ENCODE data around the gene RNF166. TPM values are rescaled to one million over a fixed set of nuclear protein-coding genes. Genes with fewer than 3 reads are reported as not detected.

RNF166 gene
- total RNA-seq, 1 experiment from 2014 or later: 33.3 TPM

DNA sequence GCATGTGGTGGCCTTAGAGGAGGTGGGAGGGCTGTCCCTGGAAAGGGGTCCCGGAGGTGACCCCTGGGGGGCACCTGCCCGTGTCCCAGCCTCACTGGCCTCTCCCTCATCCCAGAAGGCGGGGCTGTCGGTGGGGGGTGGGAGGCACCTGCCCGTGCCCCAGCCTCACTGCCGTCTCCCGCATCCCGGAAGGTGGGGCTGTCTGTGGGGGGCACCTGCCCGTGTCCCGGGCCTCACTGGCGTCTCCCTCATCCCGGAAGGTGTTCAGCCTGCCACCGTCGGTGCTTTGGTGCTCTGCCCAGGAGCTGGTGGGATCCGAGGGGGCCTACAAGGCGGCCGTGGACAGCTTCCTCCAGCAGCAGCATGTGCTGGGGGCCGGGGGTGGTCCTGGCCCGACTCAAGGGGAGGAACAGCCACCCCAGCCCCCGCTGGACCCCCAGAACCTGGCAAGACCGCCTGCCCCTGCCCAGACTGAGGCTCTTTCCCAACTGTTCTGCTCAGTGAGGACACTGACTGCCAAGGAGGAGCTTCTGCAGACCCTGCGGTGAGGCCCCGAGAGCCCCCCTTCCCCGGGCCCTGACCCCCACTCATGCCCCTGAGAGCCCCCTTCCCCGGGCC, 6.3 kb upstream of the RNF166 start:
- Mint-ChIP-seq H3K27ac (ENCODE audit: unreplicated experiment) (no peak overlapping the region), H3K36me3 (ENCODE audit: insufficient read depth, unreplicated experiment) (peaks cover 50% of the 10 kb centered on the region), H3K4me3 (ENCODE audit: low read depth, unreplicated experiment) (no peak overlapping the region), H3K27me3 (ENCODE audit: unreplicated experiment) (no peaks in the 10 kb centered on the region), H3K4me1 (ENCODE audit: low read depth, unreplicated experiment) (peaks cover 2% of the 10 kb centered on the region), H3K9me3 (ENCODE audit: low read depth, unreplicated experiment) (no peaks in the 10 kb centered on the region)
- intact Hi-C loops (cut with micrococcal nuclease; ENCODE audit: unreplicated experiment): no loop called here
- CTCF ChIA-PET: no interaction called here
- TF ChIP-seq, protein P1, sequence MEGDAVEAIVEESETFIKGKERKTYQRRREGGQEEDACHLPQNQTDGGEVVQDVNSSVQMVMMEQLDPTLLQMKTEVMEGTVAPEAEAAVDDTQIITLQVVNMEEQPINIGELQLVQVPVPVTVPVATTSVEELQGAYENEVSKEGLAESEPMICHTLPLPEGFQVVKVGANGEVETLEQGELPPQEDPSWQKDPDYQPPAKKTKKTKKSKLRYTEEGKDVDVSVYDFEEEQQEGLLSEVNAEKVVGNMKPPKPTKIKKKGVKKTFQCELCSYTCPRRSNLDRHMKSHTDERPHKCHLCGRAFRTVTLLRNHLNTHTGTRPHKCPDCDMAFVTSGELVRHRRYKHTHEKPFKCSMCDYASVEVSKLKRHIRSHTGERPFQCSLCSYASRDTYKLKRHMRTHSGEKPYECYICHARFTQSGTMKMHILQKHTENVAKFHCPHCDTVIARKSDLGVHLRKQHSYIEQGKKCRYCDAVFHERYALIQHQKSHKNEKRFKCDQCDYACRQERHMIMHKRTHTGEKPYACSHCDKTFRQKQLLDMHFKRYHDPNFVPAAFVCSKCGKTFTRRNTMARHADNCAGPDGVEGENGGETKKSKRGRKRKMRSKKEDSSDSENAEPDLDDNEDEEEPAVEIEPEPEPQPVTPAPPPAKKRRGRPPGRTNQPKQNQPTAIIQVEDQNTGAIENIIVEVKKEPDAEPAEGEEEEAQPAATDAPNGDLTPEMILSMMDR (IDR thresholded peaks at IDR 0.05; ENCODE audit: unreplicated experiment): no peak
- no peak for DNase-seq
- BruUV-seq (replicated peaks): no TSS peak

DNA sequence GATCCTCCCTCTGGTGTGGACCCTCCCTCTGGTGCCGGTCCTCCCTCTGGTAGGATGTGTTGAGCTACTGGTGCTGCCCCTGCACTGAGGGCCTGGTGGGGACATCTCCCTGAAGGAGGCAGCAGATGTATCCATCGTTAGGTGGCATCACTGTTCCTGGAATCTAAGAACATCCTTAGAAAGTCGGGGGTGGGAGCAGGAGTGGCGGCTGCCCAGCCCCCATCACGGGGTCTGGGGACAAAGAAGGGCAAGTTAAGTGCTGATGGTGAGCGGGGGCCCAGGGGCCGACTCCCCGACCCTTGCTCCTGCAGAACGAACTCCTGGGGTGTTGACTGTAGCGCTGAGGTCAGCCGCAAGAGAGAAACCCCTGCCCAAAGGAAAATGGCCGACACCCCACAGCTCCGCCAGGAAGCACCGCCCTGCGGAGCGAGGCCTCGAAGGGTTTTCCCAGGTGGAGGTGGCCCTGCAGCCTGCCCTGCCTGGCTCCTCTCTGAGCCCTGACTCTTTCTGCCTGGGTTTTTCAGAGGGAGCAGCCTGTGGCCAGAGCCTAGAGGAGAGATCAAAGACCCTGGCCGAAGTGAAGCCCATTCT, 5.6 kb upstream of the RNF166 start:
- Mint-ChIP-seq H3K9me3 (ENCODE audit: low read depth, unreplicated experiment) (no peaks in the 10 kb centered on the region), H3K4me3 (ENCODE audit: low read depth, unreplicated experiment) (no peak overlapping the region), H3K4me1 (ENCODE audit: low read depth, unreplicated experiment) (peaks cover 9% of the 10 kb centered on the region), H3K36me3 (ENCODE audit: insufficient read depth, unreplicated experiment) (peaks cover 50% of the 10 kb centered on the region), H3K27ac (ENCODE audit: unreplicated experiment) (no peak overlapping the region), H3K27me3 (ENCODE audit: unreplicated experiment) (no peaks in the 10 kb centered on the region)
- DNase-seq: no peak
- intact Hi-C loops (cut with micrococcal nuclease; ENCODE audit: unreplicated experiment): no loop called here
- TF ChIP-seq, protein P1 (IDR thresholded peaks at IDR 0.05; ENCODE audit: unreplicated experiment): no peak
- no TSS peak for BruUV-seq (replicated peaks)
- CTCF ChIA-PET: no interaction called here

DNA sequence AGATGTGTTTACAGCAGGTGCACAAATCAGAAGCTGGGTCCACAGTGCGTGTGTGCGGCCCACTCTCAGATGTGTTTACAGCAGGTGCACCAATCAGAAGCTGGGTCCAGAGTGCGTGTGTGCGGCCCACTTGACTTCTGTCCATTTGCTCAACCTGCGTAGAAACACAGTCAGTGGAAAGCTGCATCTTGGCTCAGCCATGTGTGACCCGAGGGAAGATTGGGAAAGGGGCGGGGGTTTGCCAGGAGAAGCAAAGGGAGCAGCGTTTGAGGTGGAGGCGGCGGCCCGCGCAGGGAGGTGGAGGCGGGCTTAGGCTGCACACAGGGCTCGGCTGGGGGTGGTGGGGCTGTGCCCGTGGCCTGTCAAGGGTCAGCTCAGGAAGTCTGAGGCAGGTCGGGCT, 4.3 kb upstream of the RNF166 start:
- no TSS peak for BruUV-seq (replicated peaks)
- CTCF ChIA-PET: no interaction called here
- DNase-seq: no peak
- Mint-ChIP-seq H3K36me3 (ENCODE audit: insufficient read depth, unreplicated experiment) (peaks cover 50% of the 10 kb centered on the region), H3K27ac (ENCODE audit: unreplicated experiment) (no peak overlapping the region), H3K4me3 (ENCODE audit: low read depth, unreplicated experiment) (no peak overlapping the region), H3K4me1 (ENCODE audit: low read depth, unreplicated experiment) (peaks cover 9% of the 10 kb centered on the region), H3K27me3 (ENCODE audit: unreplicated experiment) (no peaks in the 10 kb centered on the region), H3K9me3 (ENCODE audit: low read depth, unreplicated experiment) (no peaks in the 10 kb centered on the region)
- intact Hi-C loops (cut with micrococcal nuclease; ENCODE audit: unreplicated experiment): no loop called here
- TF ChIP-seq, protein P1 (IDR thresholded peaks at IDR 0.05; ENCODE audit: unreplicated experiment): no peak

DNA sequence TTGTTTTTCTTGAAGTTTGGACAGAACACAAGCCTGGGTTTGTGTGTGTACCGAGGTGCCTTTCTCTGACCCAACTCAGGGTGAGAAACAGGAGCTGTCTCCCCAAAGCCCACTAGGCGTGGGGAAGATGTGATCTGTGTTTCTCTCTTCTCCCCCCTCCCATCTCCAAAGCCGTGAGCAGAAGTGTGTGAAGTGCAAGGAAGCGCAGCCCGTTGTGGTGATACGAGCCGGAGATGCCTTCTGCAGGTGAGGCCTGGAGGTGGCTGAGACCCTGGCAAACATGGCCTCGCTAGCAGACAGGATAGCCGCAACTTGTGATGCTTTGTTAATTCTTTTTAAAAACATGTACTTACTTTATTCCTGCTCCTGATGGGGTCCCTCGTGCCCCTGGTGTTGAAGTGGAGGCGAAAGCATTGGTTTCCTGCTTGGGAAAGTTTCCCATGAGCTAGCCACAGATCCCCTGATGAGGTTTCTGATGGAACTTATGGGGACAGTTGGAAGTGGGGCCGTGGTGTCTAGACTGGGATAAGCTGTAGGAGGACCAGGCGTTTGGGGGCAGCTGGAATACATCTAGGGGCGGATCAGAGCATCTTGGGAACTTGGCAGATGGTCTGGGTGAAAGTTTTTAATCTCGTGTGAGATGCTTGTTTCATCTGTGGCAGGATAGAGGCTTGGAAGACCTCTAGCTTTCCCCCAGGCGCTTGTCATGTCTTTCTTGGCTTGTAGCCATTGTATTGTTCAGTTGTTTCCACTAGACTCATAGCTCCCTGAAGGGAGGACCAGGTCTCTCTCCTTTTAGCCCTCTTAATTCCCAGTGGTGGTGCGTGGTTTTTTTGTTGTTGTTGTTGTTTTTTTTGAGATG, 988 bp upstream of the RNF166 start:
- BruUV-seq (replicated peaks): TSS peak; percentile 77
- H3K27ac Mint-ChIP-seq (ENCODE audit: unreplicated experiment): peak overlapping the region; percentile 77
- intact Hi-C loops (cut with micrococcal nuclease; ENCODE audit: unreplicated experiment): no loop called here
- H3K27me3 Mint-ChIP-seq (ENCODE audit: unreplicated experiment): no peaks in the 10 kb centered on the region
- no peak for DNase-seq
- CTCF ChIA-PET: no interaction called here
- TF ChIP-seq, protein P1 (IDR thresholded peaks at IDR 0.05; ENCODE audit: unreplicated experiment): no peak
- no peaks in the 10 kb centered on the region for H3K9me3 Mint-ChIP-seq (ENCODE audit: low read depth, unreplicated experiment)
- peaks cover 9% of the 10 kb centered on the region for H3K4me1 Mint-ChIP-seq (ENCODE audit: low read depth, unreplicated experiment)
- peaks cover 51% of the 10 kb centered on the region for H3K36me3 Mint-ChIP-seq (ENCODE audit: insufficient read depth, unreplicated experiment)
- peak overlapping the region; percentile 80 for H3K4me3 Mint-ChIP-seq (ENCODE audit: low read depth, unreplicated experiment)
